Measurements from ENCODE around the gene DMKN. TPM values are rescaled to one million over a fixed set of nuclear protein-coding genes. Genes with fewer than 3 reads are reported as not detected.

The DMKN gene
- total RNA-seq, 1 experiment from 2014 or later: 5.6 TPM

DNA sequence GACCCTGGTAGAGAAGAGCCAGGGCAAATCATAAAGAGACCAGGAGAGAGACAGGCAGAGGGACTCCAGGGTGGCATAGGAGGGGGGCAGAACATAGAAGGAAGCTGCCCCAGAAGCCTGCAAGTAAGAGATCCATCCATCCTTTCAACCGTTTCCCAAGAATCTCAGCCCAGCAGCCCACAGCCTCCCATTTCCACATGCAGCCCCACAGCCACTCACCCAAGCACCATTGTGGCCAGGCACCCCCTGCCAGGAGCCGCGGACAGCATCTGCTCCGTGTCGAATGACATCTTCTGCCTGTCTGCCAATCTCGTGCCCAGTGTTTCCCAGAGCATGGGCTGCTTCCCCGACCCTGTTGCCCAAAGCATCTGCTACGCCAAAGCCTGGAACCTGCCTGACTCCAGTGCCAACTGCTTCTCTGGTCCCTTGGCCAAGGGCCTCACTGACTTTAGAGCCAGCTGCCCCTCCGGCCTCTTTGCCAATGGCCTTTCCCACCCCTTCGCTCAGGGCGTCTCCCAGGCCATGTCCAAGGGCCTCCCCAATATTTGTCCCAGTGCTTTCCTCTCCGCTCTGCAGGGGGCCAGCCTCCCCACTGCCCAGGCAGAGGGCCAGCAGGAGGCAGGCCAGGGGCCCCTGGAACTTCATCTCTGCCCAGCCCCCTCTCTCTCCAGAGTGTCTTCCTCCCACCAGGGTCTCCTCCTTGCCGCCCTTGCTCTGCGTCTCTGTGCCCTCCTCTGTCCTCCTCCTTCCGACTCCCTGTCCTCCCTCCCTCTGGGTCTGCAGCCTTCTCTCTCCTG, 420 bp downstream of the DMKN start:
- no peaks in the 10 kb centered on the region; the same call in 1 of the 2 replicates for H3K36me3 ChIP-seq (ENCODE audit: control insufficient read depth, insufficient read depth, low read length)
- intact Hi-C loops (cut with micrococcal nuclease; ENCODE audit: unreplicated experiment): no loop called here
- no TSS peak for BruUV-seq (replicated peaks)
- ChIA-PET POLR2A (no interaction called here), CTCF (interaction anchor here (0.6 kb wide), 1 partner anchor 357 kb away, joined by 8 read pairs; no protein-coding TSS in a partner anchor)
- ATAC-seq (no peak), DNase-seq (ENCODE audit: low read depth, low spot score) (no peak)
- in situ Hi-C loops (cut with HindIII; ENCODE audit: low pct_unique_long_range_greater_than_20kb, low sequenced_read_pairs): no loop called here
- peaks cover 10% of the 10 kb centered on the region; the same call in 1 of the 2 replicates for H3K4me1 ChIP-seq (ENCODE audit: control insufficient read depth, insufficient read depth, low read length)
- H3K4me3 ChIP-seq (ENCODE audit: low read depth in 2 of 2, low read length in 2 of 2): no peak overlapping the region
- TF ChIP-seq POLR2AphosphoS5 (IDR thresholded peaks at IDR 0.05; ENCODE audit: low read depth, low read length): no peak
- TF ChIP-seq TCF7L2 (IDR thresholded peaks at IDR 0.05; ENCODE audit: low read depth, low read length): no peak
- TF ChIP-seq, protein P1, sequence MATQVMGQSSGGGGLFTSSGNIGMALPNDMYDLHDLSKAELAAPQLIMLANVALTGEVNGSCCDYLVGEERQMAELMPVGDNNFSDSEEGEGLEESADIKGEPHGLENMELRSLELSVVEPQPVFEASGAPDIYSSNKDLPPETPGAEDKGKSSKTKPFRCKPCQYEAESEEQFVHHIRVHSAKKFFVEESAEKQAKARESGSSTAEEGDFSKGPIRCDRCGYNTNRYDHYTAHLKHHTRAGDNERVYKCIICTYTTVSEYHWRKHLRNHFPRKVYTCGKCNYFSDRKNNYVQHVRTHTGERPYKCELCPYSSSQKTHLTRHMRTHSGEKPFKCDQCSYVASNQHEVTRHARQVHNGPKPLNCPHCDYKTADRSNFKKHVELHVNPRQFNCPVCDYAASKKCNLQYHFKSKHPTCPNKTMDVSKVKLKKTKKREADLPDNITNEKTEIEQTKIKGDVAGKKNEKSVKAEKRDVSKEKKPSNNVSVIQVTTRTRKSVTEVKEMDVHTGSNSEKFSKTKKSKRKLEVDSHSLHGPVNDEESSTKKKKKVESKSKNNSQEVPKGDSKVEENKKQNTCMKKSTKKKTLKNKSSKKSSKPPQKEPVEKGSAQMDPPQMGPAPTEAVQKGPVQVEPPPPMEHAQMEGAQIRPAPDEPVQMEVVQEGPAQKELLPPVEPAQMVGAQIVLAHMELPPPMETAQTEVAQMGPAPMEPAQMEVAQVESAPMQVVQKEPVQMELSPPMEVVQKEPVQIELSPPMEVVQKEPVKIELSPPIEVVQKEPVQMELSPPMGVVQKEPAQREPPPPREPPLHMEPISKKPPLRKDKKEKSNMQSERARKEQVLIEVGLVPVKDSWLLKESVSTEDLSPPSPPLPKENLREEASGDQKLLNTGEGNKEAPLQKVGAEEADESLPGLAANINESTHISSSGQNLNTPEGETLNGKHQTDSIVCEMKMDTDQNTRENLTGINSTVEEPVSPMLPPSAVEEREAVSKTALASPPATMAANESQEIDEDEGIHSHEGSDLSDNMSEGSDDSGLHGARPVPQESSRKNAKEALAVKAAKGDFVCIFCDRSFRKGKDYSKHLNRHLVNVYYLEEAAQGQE (IDR thresholded peaks at IDR 0.05; ENCODE audit: insufficient read depth in 1 of 2, low read depth in 2 of 2, low read length in 1 of 2): no peak
- no peak for TF ChIP-seq SIN3A (IDR thresholded peaks at IDR 0.05; ENCODE audit: borderline replicate concordance, insufficient read depth, low read depth, low read length)
- TF ChIP-seq, protein P2, sequence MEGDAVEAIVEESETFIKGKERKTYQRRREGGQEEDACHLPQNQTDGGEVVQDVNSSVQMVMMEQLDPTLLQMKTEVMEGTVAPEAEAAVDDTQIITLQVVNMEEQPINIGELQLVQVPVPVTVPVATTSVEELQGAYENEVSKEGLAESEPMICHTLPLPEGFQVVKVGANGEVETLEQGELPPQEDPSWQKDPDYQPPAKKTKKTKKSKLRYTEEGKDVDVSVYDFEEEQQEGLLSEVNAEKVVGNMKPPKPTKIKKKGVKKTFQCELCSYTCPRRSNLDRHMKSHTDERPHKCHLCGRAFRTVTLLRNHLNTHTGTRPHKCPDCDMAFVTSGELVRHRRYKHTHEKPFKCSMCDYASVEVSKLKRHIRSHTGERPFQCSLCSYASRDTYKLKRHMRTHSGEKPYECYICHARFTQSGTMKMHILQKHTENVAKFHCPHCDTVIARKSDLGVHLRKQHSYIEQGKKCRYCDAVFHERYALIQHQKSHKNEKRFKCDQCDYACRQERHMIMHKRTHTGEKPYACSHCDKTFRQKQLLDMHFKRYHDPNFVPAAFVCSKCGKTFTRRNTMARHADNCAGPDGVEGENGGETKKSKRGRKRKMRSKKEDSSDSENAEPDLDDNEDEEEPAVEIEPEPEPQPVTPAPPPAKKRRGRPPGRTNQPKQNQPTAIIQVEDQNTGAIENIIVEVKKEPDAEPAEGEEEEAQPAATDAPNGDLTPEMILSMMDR (IDR thresholded peaks at IDR 0.05): no peak
- H3K27ac ChIP-seq (ENCODE audit: low read length): no peak overlapping the region
- H3K27me3 ChIP-seq (ENCODE audit: control insufficient read depth, insufficient read depth, low read length): peaks cover 14% of the 10 kb centered on the region
- no peaks in the 10 kb centered on the region for H3K9me3 ChIP-seq (ENCODE audit: control insufficient read depth, insufficient read depth, low read depth, low read length)

DNA sequence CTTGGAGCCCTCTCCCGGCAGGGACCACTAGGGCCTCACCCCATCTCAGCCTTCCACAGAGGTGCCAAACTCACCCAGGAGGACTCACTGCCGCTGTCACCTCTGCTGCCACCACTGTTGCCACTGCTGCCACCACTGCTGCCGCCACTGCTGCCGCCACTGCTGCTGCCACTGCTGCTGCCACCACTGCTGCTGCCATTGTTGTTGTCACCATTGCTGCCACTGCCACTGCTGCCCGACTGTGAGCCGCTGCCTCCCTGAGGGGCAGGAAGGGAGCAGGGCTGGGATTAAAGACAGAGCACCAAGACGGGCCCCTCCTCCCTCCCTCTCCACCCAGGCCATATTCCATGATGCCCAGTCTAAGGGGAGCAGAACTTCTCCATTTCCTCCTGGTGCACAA, 2.1 kb downstream of the DMKN start:
- H3K27ac ChIP-seq (ENCODE audit: low read length): no peak overlapping the region
- POLR2A ChIA-PET: no interaction called here
- TF ChIP-seq POLR2AphosphoS5 (IDR thresholded peaks at IDR 0.05; ENCODE audit: low read depth, low read length): no peak
- TF ChIP-seq, protein P1 (IDR thresholded peaks at IDR 0.05; ENCODE audit: insufficient read depth in 1 of 2, low read depth in 2 of 2, low read length in 1 of 2): no peak
- TF ChIP-seq, protein P2 (IDR thresholded peaks at IDR 0.05): no peak
- no peak for TF ChIP-seq SIN3A (IDR thresholded peaks at IDR 0.05; ENCODE audit: borderline replicate concordance, insufficient read depth, low read depth, low read length)
- no peak for TF ChIP-seq TCF7L2 (IDR thresholded peaks at IDR 0.05; ENCODE audit: low read depth, low read length)
- peaks cover 10% of the 10 kb centered on the region; the same call in 1 of the 2 replicates for H3K4me1 ChIP-seq (ENCODE audit: control insufficient read depth, insufficient read depth, low read length)
- in situ Hi-C loops (cut with HindIII; ENCODE audit: low pct_unique_long_range_greater_than_20kb, low sequenced_read_pairs): no loop called here
- ATAC-seq (no peak), DNase-seq (ENCODE audit: low read depth, low spot score) (no peak)
- intact Hi-C loops (cut with micrococcal nuclease; ENCODE audit: unreplicated experiment): no loop called here
- H3K36me3 ChIP-seq (ENCODE audit: control insufficient read depth, insufficient read depth, low read length): no peaks in the 10 kb centered on the region; the same call in 1 of the 2 replicates
- CTCF ChIA-PET: interaction anchor here (1.1 kb wide), 1 partner anchor 16 kb away, joined by 5 read pairs; no protein-coding TSS in a partner anchor
- BruUV-seq (replicated peaks): no TSS peak
- no peaks in the 10 kb centered on the region for H3K9me3 ChIP-seq (ENCODE audit: control insufficient read depth, insufficient read depth, low read depth, low read length)
- H3K4me3 ChIP-seq (ENCODE audit: low read depth in 2 of 2, low read length in 2 of 2): no peak overlapping the region
- H3K27me3 ChIP-seq (ENCODE audit: control insufficient read depth, insufficient read depth, low read length): peaks cover 16% of the 10 kb centered on the region

Measured in Panc1 (cell line).